ENCODE data around the gene QSOX1.

Gene QSOX1

GRCh38 chr1:180221462-180221861, 66.8 kb downstream of the QSOX1 start:
- H3F3A ChIP-seq (ENCODE audit: insufficient read depth, low read length): no peaks in the 10 kb centered on the region
- H3K4me3 ChIP-seq (ENCODE audit: low read depth, low read length, poor library complexity, severe bottlenecking): no peak overlapping the region
- H3K79me2 ChIP-seq (ENCODE audit: insufficient read depth, low read length): no peaks in the 10 kb centered on the region
- no peak for TF ChIP-seq EZH2 (IDR thresholded peaks at IDR 0.05; ENCODE audit: borderline replicate concordance, low read length)
- no peak for TF ChIP-seq CTCF (IDR thresholded peaks at IDR 0.05; ENCODE audit: low read length)
- no peak overlapping the region for H2AFZ ChIP-seq (ENCODE audit: low read length)
- H3K9ac ChIP-seq (ENCODE audit: low read length): no peak overlapping the region
- H3K27me3 ChIP-seq (ENCODE audit: insufficient read depth, low read length): no peaks in the 10 kb centered on the region
- no peak overlapping the region for H3K27ac ChIP-seq (ENCODE audit: low read depth, low read length, poor library complexity, severe bottlenecking)
- no peaks in the 10 kb centered on the region for H3K9me3 ChIP-seq (ENCODE audit: low read length)
- no peaks in the 10 kb centered on the region for H3K4me1 ChIP-seq (ENCODE audit: insufficient read depth, low read length, severe bottlenecking)
- no peak overlapping the region for H3K4me2 ChIP-seq (ENCODE audit: low read length)
- no peaks in the 10 kb centered on the region for H4K20me1 ChIP-seq (ENCODE audit: insufficient read depth, low read length)
- H3K9me2 ChIP-seq (ENCODE audit: low read depth, low read length): no peaks in the 10 kb centered on the region
- no peaks in the 10 kb centered on the region; the same call in 1 of the 2 replicates for H3K36me3 ChIP-seq (ENCODE audit: insufficient read depth, low read length)

DNA sequence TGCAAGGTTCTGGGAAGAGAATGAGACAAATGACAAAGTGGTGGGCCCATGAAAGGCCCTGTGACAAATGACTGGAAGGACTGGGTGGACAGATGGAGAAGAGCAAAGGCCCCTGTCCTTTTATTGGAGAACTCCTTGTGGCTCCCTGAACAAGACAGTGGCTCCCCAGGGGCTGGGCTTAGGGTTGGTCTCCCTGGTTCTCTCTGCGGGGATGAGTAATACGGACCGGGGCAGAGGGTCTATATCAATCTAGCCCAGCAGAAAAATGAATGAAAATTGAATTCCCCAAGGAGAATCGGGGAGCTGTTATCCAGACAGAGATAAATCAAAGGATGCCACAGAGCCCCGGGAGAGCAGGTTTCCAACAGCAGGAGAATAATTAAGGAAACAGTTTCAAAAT, 70.2 kb downstream of the QSOX1 start:
- no peaks in the 10 kb centered on the region for H3K79me2 ChIP-seq (ENCODE audit: insufficient read depth, low read length)
- no peaks in the 10 kb centered on the region for H3F3A ChIP-seq (ENCODE audit: insufficient read depth, low read length)
- no peak overlapping the region for H2AFZ ChIP-seq (ENCODE audit: low read length)
- no peak overlapping the region for H3K4me2 ChIP-seq (ENCODE audit: low read length)
- TF ChIP-seq CTCF (IDR thresholded peaks at IDR 0.05; ENCODE audit: low read length) (no peak), EZH2 (IDR thresholded peaks at IDR 0.05; ENCODE audit: borderline replicate concordance, low read length) (no peak)
- H3K9me3 ChIP-seq (ENCODE audit: low read length): no peaks in the 10 kb centered on the region
- H3K4me3 ChIP-seq (ENCODE audit: low read depth, low read length, poor library complexity, severe bottlenecking): no peak overlapping the region
- no peaks in the 10 kb centered on the region; the same call in 1 of the 2 replicates for H3K36me3 ChIP-seq (ENCODE audit: insufficient read depth, low read length)
- no peaks in the 10 kb centered on the region for H4K20me1 ChIP-seq (ENCODE audit: insufficient read depth, low read length)
- H3K9ac ChIP-seq (ENCODE audit: low read length): no peak overlapping the region
- H3K4me1 ChIP-seq (ENCODE audit: insufficient read depth, low read length, severe bottlenecking): peaks cover 9% of the 10 kb centered on the region
- no peaks in the 10 kb centered on the region; the same call in 1 of the 2 replicates for H3K27me3 ChIP-seq (ENCODE audit: insufficient read depth, low read length)
- H3K27ac ChIP-seq (ENCODE audit: low read depth, low read length, poor library complexity, severe bottlenecking): no peak overlapping the region
- H3K9me2 ChIP-seq (ENCODE audit: low read depth, low read length): no peaks in the 10 kb centered on the region

DNA sequence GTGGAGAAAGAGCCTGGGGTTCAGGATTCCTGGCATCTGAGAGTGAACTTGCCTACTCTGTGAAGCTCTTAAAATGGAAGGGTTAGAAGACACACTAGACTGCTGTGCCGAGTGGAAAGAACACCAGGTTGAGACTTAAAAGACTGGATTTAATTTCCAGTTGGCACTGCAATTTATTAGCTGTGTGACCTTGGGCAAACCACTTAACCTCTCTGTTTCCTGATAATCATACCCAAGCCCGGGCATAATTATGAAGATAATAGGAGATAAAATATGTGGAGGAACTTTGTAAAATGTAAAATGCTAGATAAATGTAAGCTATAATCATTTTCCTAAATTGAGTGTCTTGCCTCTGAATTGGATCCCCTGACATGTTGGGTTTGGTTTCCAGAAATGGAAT, 70.7 kb downstream of the QSOX1 start:
- Histone ChIP-seq H3K27me3 (ENCODE audit: insufficient read depth, low read length) (peaks cover 2% of the 10 kb centered on the region), H3K4me1 (ENCODE audit: insufficient read depth, low read length, severe bottlenecking) (peaks cover 11% of the 10 kb centered on the region), H2AFZ (ENCODE audit: low read length) (no peak overlapping the region), H3K9me2 (ENCODE audit: low read depth, low read length) (no peaks in the 10 kb centered on the region), H3F3A (ENCODE audit: insufficient read depth, low read length) (no peaks in the 10 kb centered on the region), H3K9me3 (ENCODE audit: low read length) (no peaks in the 10 kb centered on the region), H4K20me1 (ENCODE audit: insufficient read depth, low read length) (no peaks in the 10 kb centered on the region), H3K36me3 (ENCODE audit: insufficient read depth, low read length) (no peaks in the 10 kb centered on the region; the same call in 1 of the 2 replicates), H3K9ac (ENCODE audit: low read length) (no peak overlapping the region), H3K27ac (ENCODE audit: low read depth, low read length, poor library complexity, severe bottlenecking) (no peak overlapping the region), H3K4me3 (ENCODE audit: low read depth, low read length, poor library complexity, severe bottlenecking) (no peak overlapping the region), H3K79me2 (ENCODE audit: insufficient read depth, low read length) (no peaks in the 10 kb centered on the region), H3K4me2 (ENCODE audit: low read length) (no peak overlapping the region)
- TF ChIP-seq EZH2 (IDR thresholded peaks at IDR 0.05; ENCODE audit: borderline replicate concordance, low read length) (no peak), CTCF (IDR thresholded peaks at IDR 0.05; ENCODE audit: low read length) (no peak)

Measured in OCI-LY1 (cell line).